Astrocyte of the spinal cord (primary cell): ENCODE results near the gene ADAM8.
A peak's percentile ranks its signal among the peaks of the same experiment; 100 is the strongest.

Source experiments
- DNase-seq: peaks from one replicate; pipeline ENCODE4 v3.0.0; 2011; ENCODE audit warnings: low read depth, low spot score
- H3K4me3 ChIP-seq: 2 replicates; pipeline ENCODE4 v1.5.1; 2011; ENCODE audit warnings: low read depth, mild to moderate bottlenecking, low read length, moderate library complexity
- CTCF ChIP-seq: IDR thresholded peaks from 2 replicates; pipeline ENCODE4 v1.5.1; 2012; ENCODE audit warnings: low read depth, mild to moderate bottlenecking, low read length, inconsistent platforms
- in situ Hi-C: cut with HindIII; loops from 2 replicates; pipeline ENCODE4 v1.10.0; 2017; ENCODE audit warnings: low sequenced_read_pairs

ADAM8 gene

DNA sequence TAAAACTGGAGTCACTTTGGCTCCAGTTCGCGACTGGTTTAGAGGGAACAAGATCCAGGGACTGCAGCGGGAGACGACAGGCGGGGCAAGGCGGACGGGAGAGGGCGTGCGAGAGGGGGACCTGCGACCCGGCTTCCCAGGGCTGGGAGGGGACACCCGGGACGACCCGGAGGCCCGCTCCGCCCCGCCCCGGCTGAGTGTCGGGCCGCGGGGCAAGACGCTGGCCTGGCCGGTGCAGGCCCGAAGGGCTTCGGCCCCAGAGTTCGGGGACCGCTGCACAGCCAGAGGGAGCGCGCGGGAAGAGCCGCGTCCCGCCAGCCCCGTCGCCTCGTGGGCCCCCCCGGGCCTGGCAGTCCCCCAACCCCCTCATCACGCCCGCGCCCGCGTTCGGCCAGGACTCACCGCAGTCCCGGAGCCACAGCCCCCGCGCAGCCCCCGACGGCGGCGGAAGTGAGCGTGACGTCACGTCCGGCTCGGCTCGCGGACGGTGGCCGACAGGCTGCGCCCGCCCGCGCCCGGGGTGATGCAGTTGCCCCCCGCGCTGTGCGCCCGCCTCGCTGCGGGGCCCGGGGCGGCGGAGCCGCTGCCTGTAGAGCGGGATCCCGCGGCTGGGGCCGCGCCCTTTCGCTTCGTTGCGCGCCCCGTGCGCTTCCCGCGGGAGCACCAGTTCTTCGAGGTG is 31.9 kb upstream of the ADAM8 start, which contains the start of the genes TUBGCP2 and ZNF511:
Gene TUBGCP2 (minus strand): TSS at position 452 of the 679 bp plus-strand sequence. CDS start 5,931 bp downstream, outside the sequence.
Gene ZNF511 (plus strand): TSS at position 494 of the 679 bp plus-strand sequence. CDS start 30 bp downstream, at position 524.
- peak; percentile 84 for DNase-seq
- TF ChIP-seq CTCF, result peak; percentile 35
- in situ Hi-C loops, result no loop called here
- H3K4me3 ChIP-seq, result peak within 1 kb of the TSS; percentile 93

DNA sequence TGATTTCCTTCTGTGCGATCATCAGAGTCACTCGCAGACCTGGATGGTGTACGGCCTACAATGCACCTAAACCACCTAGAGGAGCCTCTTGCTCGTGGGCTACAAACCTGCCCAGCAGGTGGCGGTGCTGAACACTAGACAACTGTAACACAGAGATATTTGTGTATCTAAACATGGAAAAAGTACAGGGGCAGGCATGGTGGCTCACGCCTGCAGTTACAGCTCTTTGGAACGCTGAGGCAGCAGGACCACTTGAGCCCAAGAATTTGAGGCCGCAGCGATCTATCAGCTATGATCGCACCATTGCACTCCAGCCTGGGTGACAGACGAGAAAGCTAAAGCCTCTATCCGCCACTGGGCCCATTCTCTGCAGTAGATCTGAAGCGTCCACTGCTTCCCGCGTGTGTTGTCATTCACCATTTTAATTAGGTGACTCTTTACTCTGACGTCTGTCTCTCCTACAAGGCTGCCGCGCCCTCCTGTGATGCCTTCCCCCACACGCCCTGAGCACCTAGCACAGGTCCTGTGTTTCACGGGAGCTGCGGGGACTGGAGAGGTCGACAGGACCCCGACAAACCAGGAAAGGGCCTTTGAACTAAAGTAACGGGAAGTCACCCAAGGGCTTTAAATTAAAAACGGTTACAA is 31.2 kb upstream of the ADAM8 start:
- in situ Hi-C loops, result no loop called here
- H3K4me3 ChIP-seq, result peak overlapping the region; percentile 93
- peak; percentile 83 for TF ChIP-seq CTCF
- peak; percentile 72 for DNase-seq

- in situ Hi-C loops, result no loop called here
- no peak for TF ChIP-seq CTCF
- H3K4me3 ChIP-seq, result no peak overlapping the region
- no peak for DNase-seq
These were observed 30.3 kb upstream of the ADAM8 start for GRCh38 chr10:133306941-133307379.

- TF ChIP-seq CTCF, result no peak
- in situ Hi-C loops, result no loop called here
- no peak for DNase-seq
- H3K4me3 ChIP-seq, result no peak overlapping the region
These were observed 29.4 kb upstream of the ADAM8 start for GRCh38 chr10:133306097-133306476.

GRCh38 chr10:133303206-133303605 is 26.5 kb upstream of the ADAM8 start:
- in situ Hi-C loops, result no loop called here
- TF ChIP-seq CTCF, result no peak
- no peak overlapping the region for H3K4me3 ChIP-seq
- no peak for DNase-seq

- DNase-seq, result no peak
- no peak for TF ChIP-seq CTCF
- in situ Hi-C loops, result no loop called here
- no peak overlapping the region for H3K4me3 ChIP-seq
These were observed 25.6 kb upstream of the ADAM8 start for GRCh38 chr10:133302230-133302629.
